ENCODE measurements around the gene MUC22.
"Not testable (repeated sequence)": the region's sequence is repeated elsewhere in the genome, so short reads cannot be mapped to it uniquely, and the experiment has no call there.

Gene MUC22

GRCh38 chr6:31049518-31049917 is 39.2 kb downstream of the MUC22 start:
- no peak overlapping the region for H3K4me2 ChIP-seq (ENCODE audit: low read length)
- no peak overlapping the region for H3K4me3 ChIP-seq (ENCODE audit: low read length)
- H3K9me3 ChIP-seq (ENCODE audit: control insufficient read depth, insufficient read depth, low read length): no peaks in the 10 kb centered on the region
- no peaks in the 10 kb centered on the region for H4K20me1 ChIP-seq (ENCODE audit: control insufficient read depth, insufficient read depth, low read depth, low read length)
- TF ChIP-seq CTCF (IDR thresholded peaks at IDR 0.05; ENCODE audit: low read depth, low read length, poor library complexity, severe bottlenecking) (no peak), EZH2phosphoT487 (IDR thresholded peaks at IDR 0.05; ENCODE audit: borderline replicate concordance, low read length) (no peak)
- H3K27me3 ChIP-seq (ENCODE audit: control insufficient read depth, low read length): peaks cover 33% of the 10 kb centered on the region
- H3F3A ChIP-seq (ENCODE audit: control insufficient read depth, insufficient read depth): no peaks in the 10 kb centered on the region
- H3K36me3 ChIP-seq (ENCODE audit: control insufficient read depth, low read length): no peaks in the 10 kb centered on the region
- peaks cover 5% of the 10 kb centered on the region; the same call in 1 of the 2 replicates for H3K4me1 ChIP-seq (ENCODE audit: control insufficient read depth, low read length)
- H3K27ac ChIP-seq (ENCODE audit: low read depth, low read length): no peak overlapping the region
- H3K79me2 ChIP-seq (ENCODE audit: control insufficient read depth, low read length): no peaks in the 10 kb centered on the region
- no peaks in the 10 kb centered on the region for H3K9me2 ChIP-seq (replicated peaks; ENCODE audit: control insufficient read depth, low read length)

- not testable (repeated sequence) for H3K9me3 ChIP-seq (ENCODE audit: control insufficient read depth, insufficient read depth, low read length); H3K9me2 ChIP-seq (replicated peaks; ENCODE audit: control insufficient read depth, low read length); H4K20me1 ChIP-seq (ENCODE audit: control insufficient read depth, insufficient read depth, low read depth, low read length); H3K79me2 ChIP-seq (ENCODE audit: control insufficient read depth, low read length); H3K4me1 ChIP-seq (ENCODE audit: control insufficient read depth, low read length); H3K4me2 ChIP-seq (ENCODE audit: low read length); H3F3A ChIP-seq (ENCODE audit: control insufficient read depth, insufficient read depth); H3K4me3 ChIP-seq (ENCODE audit: low read length); H3K27ac ChIP-seq (ENCODE audit: low read depth, low read length); H3K36me3 ChIP-seq (ENCODE audit: control insufficient read depth, low read length)
- peaks cover 20% of the 10 kb centered on the region for H3K27me3 ChIP-seq (ENCODE audit: control insufficient read depth, low read length)
Measured at GRCh38 chr6:31053187-31053586, 42.9 kb downstream of the MUC22 start.

DNA sequence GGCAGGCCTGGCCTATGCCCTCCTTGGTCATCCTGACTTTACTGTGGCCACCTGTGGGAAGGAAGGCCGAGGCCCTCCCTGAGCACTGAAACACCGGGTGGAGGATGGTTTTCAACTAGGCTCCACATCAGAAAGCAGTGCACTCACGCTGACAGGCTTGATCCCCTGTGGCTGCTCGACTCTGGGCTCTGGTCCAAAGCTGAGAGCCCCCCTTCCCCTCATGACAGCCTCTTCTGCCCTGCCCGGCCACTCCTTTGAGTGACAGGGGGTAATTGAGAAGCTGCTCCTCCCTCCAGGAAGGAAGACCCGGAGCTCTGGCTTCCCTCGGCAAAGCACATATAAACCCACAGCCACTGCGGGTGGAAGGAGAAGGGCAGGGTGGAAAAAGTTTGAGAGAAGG is 43.6 kb downstream of the MUC22 start:
- TF ChIP-seq CTCF (IDR thresholded peaks at IDR 0.05; ENCODE audit: low read depth, low read length, poor library complexity, severe bottlenecking): no peak
- TF ChIP-seq EZH2phosphoT487 (IDR thresholded peaks at IDR 0.05; ENCODE audit: borderline replicate concordance, low read length): no peak
- no peaks in the 10 kb centered on the region for H4K20me1 ChIP-seq (ENCODE audit: control insufficient read depth, insufficient read depth, low read depth, low read length)
- H3K4me3 ChIP-seq (ENCODE audit: low read length): no peak overlapping the region
- no peaks in the 10 kb centered on the region for H3K36me3 ChIP-seq (ENCODE audit: control insufficient read depth, low read length)
- no peaks in the 10 kb centered on the region for H3F3A ChIP-seq (ENCODE audit: control insufficient read depth, insufficient read depth)
- no peak overlapping the region for H3K4me2 ChIP-seq (ENCODE audit: low read length)
- peaks cover 5% of the 10 kb centered on the region; the same call in 1 of the 2 replicates for H3K4me1 ChIP-seq (ENCODE audit: control insufficient read depth, low read length)
- no peaks in the 10 kb centered on the region for H3K9me3 ChIP-seq (ENCODE audit: control insufficient read depth, insufficient read depth, low read length)
- H3K27ac ChIP-seq (ENCODE audit: low read depth, low read length): no peak overlapping the region
- H3K9me2 ChIP-seq (replicated peaks; ENCODE audit: control insufficient read depth, low read length): no peaks in the 10 kb centered on the region
- H3K79me2 ChIP-seq (ENCODE audit: control insufficient read depth, low read length): no peaks in the 10 kb centered on the region
- peaks cover 16% of the 10 kb centered on the region for H3K27me3 ChIP-seq (ENCODE audit: control insufficient read depth, low read length)

- no peak overlapping the region for H3K4me2 ChIP-seq (ENCODE audit: low read length)
- no peaks in the 10 kb centered on the region for H3K36me3 ChIP-seq (ENCODE audit: control insufficient read depth, low read length)
- no peaks in the 10 kb centered on the region for H3K79me2 ChIP-seq (ENCODE audit: control insufficient read depth, low read length)
- H3K4me3 ChIP-seq (ENCODE audit: low read length): no peak overlapping the region
- H4K20me1 ChIP-seq (ENCODE audit: control insufficient read depth, insufficient read depth, low read depth, low read length): no peaks in the 10 kb centered on the region
- TF ChIP-seq CTCF (IDR thresholded peaks at IDR 0.05; ENCODE audit: low read depth, low read length, poor library complexity, severe bottlenecking) (no peak), EZH2phosphoT487 (IDR thresholded peaks at IDR 0.05; ENCODE audit: borderline replicate concordance, low read length) (no peak)
- no peaks in the 10 kb centered on the region for H3K9me3 ChIP-seq (ENCODE audit: control insufficient read depth, insufficient read depth, low read length)
- H3K4me1 ChIP-seq (ENCODE audit: control insufficient read depth, low read length): peaks cover 5% of the 10 kb centered on the region; the same call in 1 of the 2 replicates
- H3F3A ChIP-seq (ENCODE audit: control insufficient read depth, insufficient read depth): no peaks in the 10 kb centered on the region
- H3K9me2 ChIP-seq (replicated peaks; ENCODE audit: control insufficient read depth, low read length): no peaks in the 10 kb centered on the region
- peaks cover 16% of the 10 kb centered on the region for H3K27me3 ChIP-seq (ENCODE audit: control insufficient read depth, low read length)
- no peak overlapping the region for H3K27ac ChIP-seq (ENCODE audit: low read depth, low read length)
Measured at GRCh38 chr6:31055441-31055840, 45.2 kb downstream of the MUC22 start.

Measured in DOHH2 (cell line).